ENCODE measurements around the gene ABHD16B. TPM values are rescaled to one million over a fixed set of nuclear protein-coding genes. Genes with fewer than 3 reads are reported as not detected.

ABHD16B gene
- total RNA-seq, 2 donors from 2014 or later: not detected

DNA sequence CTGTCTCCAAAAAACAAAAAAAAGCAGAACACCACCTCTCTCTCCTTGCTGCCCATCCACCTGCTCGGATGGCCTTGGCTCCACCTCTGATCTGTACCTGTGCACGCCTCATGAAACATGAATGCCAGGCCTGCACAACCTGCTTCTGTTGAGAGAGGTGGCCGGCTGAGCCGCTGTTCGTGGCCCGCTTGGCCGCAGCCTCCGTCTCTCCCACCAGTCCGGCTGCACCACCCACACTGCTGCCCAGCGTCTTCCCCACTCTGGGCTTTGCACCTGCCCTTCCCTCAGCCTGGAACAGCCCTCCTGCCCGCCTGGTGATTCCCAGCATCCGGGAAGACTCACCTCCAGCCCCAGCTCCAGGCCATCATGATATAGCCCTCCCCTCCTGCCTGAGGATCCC lies 18.1 kb upstream of the ABHD16B start:
- no peaks in the 10 kb centered on the region for H3K27me3 ChIP-seq
- no peaks in the 10 kb centered on the region for H3K36me3 ChIP-seq
- peaks cover 0 to 45% of the 10 kb centered on the region in 2 donors for H3K4me1 ChIP-seq
- H3K27ac ChIP-seq: no peak overlapping the region
- H3K4me3 ChIP-seq: no peak overlapping the region
- DNase-seq (ENCODE audit: low spot score): no peak
- TF ChIP-seq, protein P1, sequence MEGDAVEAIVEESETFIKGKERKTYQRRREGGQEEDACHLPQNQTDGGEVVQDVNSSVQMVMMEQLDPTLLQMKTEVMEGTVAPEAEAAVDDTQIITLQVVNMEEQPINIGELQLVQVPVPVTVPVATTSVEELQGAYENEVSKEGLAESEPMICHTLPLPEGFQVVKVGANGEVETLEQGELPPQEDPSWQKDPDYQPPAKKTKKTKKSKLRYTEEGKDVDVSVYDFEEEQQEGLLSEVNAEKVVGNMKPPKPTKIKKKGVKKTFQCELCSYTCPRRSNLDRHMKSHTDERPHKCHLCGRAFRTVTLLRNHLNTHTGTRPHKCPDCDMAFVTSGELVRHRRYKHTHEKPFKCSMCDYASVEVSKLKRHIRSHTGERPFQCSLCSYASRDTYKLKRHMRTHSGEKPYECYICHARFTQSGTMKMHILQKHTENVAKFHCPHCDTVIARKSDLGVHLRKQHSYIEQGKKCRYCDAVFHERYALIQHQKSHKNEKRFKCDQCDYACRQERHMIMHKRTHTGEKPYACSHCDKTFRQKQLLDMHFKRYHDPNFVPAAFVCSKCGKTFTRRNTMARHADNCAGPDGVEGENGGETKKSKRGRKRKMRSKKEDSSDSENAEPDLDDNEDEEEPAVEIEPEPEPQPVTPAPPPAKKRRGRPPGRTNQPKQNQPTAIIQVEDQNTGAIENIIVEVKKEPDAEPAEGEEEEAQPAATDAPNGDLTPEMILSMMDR (IDR thresholded peaks at IDR 0.05): no peak
- H3K9me3 ChIP-seq: no peaks in the 10 kb centered on the region

DNA sequence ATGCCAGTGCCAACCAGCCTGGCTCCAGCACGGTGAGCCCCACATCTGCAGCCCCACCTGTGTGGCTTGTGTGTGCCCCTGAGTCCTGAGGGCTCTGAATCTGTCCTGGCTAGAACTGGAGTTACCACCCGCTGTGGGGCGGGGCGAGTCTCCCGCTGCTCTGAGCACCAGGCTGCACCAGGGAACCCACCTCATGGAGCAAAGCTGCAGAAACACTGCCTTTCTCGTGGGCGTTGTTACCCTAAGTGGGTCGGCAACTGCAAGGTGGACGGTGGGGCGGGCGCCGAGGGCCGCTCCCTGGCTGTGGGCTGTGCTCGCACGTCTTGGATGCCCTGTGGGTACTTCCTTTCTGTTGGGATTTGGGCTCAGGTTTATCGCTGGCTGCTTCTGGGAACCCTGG lies 17.5 kb upstream of the ABHD16B start:
- Histone ChIP-seq H3K27ac (no peak overlapping the region), H3K36me3 (no peaks in the 10 kb centered on the region), H3K9me3 (no peaks in the 10 kb centered on the region), H3K27me3 (no peaks in the 10 kb centered on the region), H3K4me3 (no peak overlapping the region), H3K4me1 (peaks cover 0 to 51% of the 10 kb centered on the region in 2 donors)
- DNase-seq (ENCODE audit: low spot score): no peak
- TF ChIP-seq, protein P1 (IDR thresholded peaks at IDR 0.05): no peak

DNA sequence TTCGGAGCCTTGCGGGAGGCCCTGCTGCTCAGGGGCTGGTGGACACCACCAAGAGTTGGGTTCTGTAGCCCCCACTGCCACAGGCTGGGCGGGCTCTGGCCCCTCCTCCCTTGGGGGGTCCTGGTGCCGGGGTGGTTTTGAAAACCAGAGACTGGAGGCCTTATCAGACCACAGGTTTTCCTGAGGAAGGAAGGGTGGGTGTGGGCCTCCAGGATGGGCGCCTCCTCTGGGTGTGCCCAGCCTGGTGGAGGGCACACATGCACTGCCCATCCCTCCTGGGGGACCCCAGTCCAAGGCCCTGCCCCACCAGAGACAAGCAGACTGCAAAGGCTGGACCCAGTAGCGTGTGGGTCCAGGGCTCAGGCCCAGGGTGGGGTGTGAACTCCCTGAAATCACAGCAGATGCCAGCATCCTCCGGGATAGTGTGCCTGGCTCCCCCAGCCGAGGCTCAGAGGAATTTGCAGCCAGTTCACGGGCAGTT lies 16.7 kb upstream of the ABHD16B start:
- H3K9me3 ChIP-seq: no peaks in the 10 kb centered on the region
- no peaks in the 10 kb centered on the region for H3K27me3 ChIP-seq
- H3K36me3 ChIP-seq: no peaks in the 10 kb centered on the region
- H3K27ac ChIP-seq: peak overlapping the region in 1 of 2 donors; percentile 40
- TF ChIP-seq, protein P1 (IDR thresholded peaks at IDR 0.05): no peak
- H3K4me3 ChIP-seq: no peak overlapping the region
- peaks cover 0 to 52% of the 10 kb centered on the region in 2 donors for H3K4me1 ChIP-seq
- no peak for DNase-seq (ENCODE audit: low spot score)

DNA sequence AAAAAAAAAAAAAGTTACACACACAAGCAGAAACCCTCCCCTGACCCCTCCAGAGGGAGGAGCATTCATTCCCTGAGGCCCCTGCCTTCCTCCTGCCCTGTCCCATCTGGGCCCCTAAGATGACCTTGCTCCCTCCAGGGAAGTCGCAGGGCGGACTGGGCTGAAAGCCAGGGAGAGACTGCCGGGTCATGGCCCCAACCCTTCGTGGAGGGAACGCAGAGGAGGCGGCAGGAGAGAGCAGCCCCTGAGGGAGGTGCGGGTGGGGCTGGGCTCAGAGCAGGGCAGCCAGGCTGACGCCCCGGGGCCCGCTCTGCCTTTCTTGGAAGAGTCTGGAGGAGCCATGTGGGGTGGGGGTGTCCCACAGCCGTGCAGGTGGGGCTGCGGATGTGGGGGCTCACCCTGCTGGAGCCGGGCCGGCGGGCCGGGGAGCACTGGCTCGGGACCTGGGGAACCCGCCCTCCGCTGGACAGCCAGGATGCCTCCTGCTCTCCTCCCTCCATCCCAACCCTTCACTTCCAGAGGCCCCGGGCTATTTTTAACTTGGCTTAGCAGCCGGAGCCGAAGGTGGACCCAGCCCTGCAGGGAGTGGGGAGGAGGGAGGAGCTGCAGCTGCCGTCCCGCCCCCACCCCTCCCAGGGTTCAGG lies 15.0 kb upstream of the ABHD16B start:
- DNase-seq (ENCODE audit: low spot score): no peak
- TF ChIP-seq, protein P1 (IDR thresholded peaks at IDR 0.05): no peak
- H3K27ac ChIP-seq: peak overlapping the region; percentile 86
- peak overlapping the region; percentile 20 to 35 for H3K4me3 ChIP-seq
- no peaks in the 10 kb centered on the region for H3K36me3 ChIP-seq
- no peaks in the 10 kb centered on the region for H3K27me3 ChIP-seq
- peaks cover 0 to 52% of the 10 kb centered on the region in 2 donors for H3K4me1 ChIP-seq
- H3K9me3 ChIP-seq: no peaks in the 10 kb centered on the region

DNA sequence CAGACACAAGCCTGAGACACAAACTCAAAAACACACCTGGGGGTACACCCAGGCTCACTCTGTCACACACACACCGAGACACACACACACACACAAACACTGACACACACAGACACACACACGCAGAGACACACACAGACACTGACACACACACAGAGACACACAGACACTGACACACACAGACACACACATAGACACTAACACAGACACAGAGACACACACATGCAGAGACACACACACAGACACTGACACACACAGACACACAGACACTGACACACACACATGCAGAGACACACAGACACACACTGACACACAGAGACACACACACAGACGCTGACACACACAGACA lies 14.4 kb upstream of the ABHD16B start:
- Histone ChIP-seq H3K9me3 (no peaks in the 10 kb centered on the region), H3K36me3 (no peaks in the 10 kb centered on the region), H3K27me3 (no peaks in the 10 kb centered on the region), H3K4me1 (peaks cover 0 to 52% of the 10 kb centered on the region in 2 donors), H3K27ac (peak overlapping the region; percentile 86), H3K4me3 (no peak overlapping the region)
- TF ChIP-seq, protein P1 (IDR thresholded peaks at IDR 0.05): no peak
- DNase-seq (ENCODE audit: low spot score): no peak
